DMS114 treated with DMSO at 0.1 percent for 48 hours (cell line): ENCODE results near the gene NFE2L1.

Experiments
- DNase-seq: peaks from one replicate; lab custom pipeline; 2025; ENCODE audit not compliant: unreplicated experiment; lab: John Stamatoyannopoulos, UW

NFE2L1 gene

GRCh38 chr17:48046296-48046695 lies 1.9 kb upstream of the NFE2L1 start:
- no peak for DNase-seq

GRCh38 chr17:48047113-48047740 lies 932 bp upstream of the NFE2L1 start:
- DNase-seq, result no peak

- DNase-seq, result peak; percentile 57
Observed at GRCh38 chr17:48048384-48049126, 396 bp downstream of the NFE2L1 start.

GRCh38 chr17:48051283-48051682 lies 3.1 kb downstream of the NFE2L1 start:
- DNase-seq, result no peak

GRCh38 chr17:48051706-48052486 lies 3.7 kb downstream of the NFE2L1 start:
- DNase-seq, result no peak

- no peak for DNase-seq
Observed at GRCh38 chr17:48052956-48053757, 5.0 kb downstream of the NFE2L1 start.

GRCh38 chr17:48053758-48054237 lies 5.6 kb downstream of the NFE2L1 start:
- DNase-seq, result no peak

GRCh38 chr17:48054238-48055185 lies 6.4 kb downstream of the NFE2L1 start:
- DNase-seq, result peak; percentile 14

- DNase-seq, result no peak
Observed at GRCh38 chr17:48055531-48056245, 7.5 kb downstream of the NFE2L1 start.

- DNase-seq, result no peak
Observed at GRCh38 chr17:48056246-48056745, 8.1 kb downstream of the NFE2L1 start.

- DNase-seq, result no peak
Observed at GRCh38 chr17:48056879-48057278, 8.7 kb downstream of the NFE2L1 start.

- DNase-seq, result no peak
Observed at GRCh38 chr17:48057626-48058025, 9.5 kb downstream of the NFE2L1 start.

- no peak for DNase-seq
Observed at GRCh38 chr17:48058393-48059124, 10.4 kb downstream of the NFE2L1 start.

GRCh38 chr17:48059125-48059668 lies 11.0 kb downstream of the NFE2L1 start:
- no peak for DNase-seq

GRCh38 chr17:48060249-48060648 lies 12.1 kb downstream of the NFE2L1 start:
- no peak for DNase-seq

- no peak for DNase-seq
Observed at GRCh38 chr17:48062273-48062672, 14.1 kb downstream of the NFE2L1 start.

GRCh38 chr17:48064638-48065037 lies 16.5 kb downstream of the NFE2L1 start:
- no peak for DNase-seq

- DNase-seq, result no peak
Observed at GRCh38 chr17:48066192-48066591, 18.0 kb downstream of the NFE2L1 start.
